ENCODE measurements around the gene ADISSP.

ADISSP gene

GRCh38 chr20:3755814-3756480 is 11.6 kb downstream of the ADISSP start:
- ChIA-PET CTCF (interaction anchor here (0.6 to 9.8 kb wide), 8 partner anchors 9 to 316 kb away, joined by 3 to 133 read pairs (median 10); partner anchors contain the start of genes ADISSP, AP5S1 and SPEF1), POLR2A (interaction anchor here (1.0 to 1.7 kb wide), 2 partner anchors 12 kb away, joined by 3 to 9 read pairs; partner anchors contain the start of gene ADISSP)
- Histone ChIP-seq H3K27ac (ENCODE audit: extremely low read depth, low read depth, low read length) (no peak overlapping the region), H3K36me3 (ENCODE audit: control insufficient read depth in 2 of 2, insufficient read depth in 1 of 2, low read length in 2 of 2) (peaks cover 0 to 61% of the 10 kb centered on the region in 2 experiments; a peak in 2 of 3 replicates), H3K9me3 (ENCODE audit: control insufficient read depth, insufficient read depth, low read depth, low read length) (no peaks in the 10 kb centered on the region), H3K4me3 (ENCODE audit: low read depth, low read length) (no peak overlapping the region), H3K4me1 (ENCODE audit: control insufficient read depth, insufficient read depth, low read length) (peaks cover 4% of the 10 kb centered on the region; the same call in 1 of the 2 replicates)
- TF ChIP-seq ZNF580 (tag by site-specific recombination; IDR thresholded peaks at IDR 0.05) (no peak), ZNF529 (tag by site-specific recombination; IDR thresholded peaks at IDR 0.05; ENCODE audit: insufficient replicate concordance) (no peak), ZNF155 (tag by site-specific recombination; IDR thresholded peaks at IDR 0.05) (no peak), SP3 (tag by site-specific recombination; IDR thresholded peaks at IDR 0.05) (no peak), ZEB2 (tag by site-specific recombination; IDR thresholded peaks at IDR 0.05) (no peak), HOXC10 (CRISPR knock-in tag; IDR thresholded peaks at IDR 0.05) (no peak), ZNF513 (tag by site-specific recombination; IDR thresholded peaks at IDR 0.05) (no peak), ZBTB1 (tag by site-specific recombination; IDR thresholded peaks at IDR 0.05) (no peak), ZNF629 (tag by site-specific recombination; IDR thresholded peaks at IDR 0.05) (no peak), MEIS1 (CRISPR knock-in tag; IDR thresholded peaks at IDR 0.05; ENCODE audit: borderline replicate concordance) (no peak), ZNF707 (tag by site-specific recombination; IDR thresholded peaks at IDR 0.05) (no peak), ZBTB49 (tag by site-specific recombination; IDR thresholded peaks at IDR 0.05; ENCODE audit: low read depth) (no peak), HIC1 (tag by site-specific recombination; IDR thresholded peaks at IDR 0.05) (no peak)

GRCh38 chr20:3755269-3755668 is 12.3 kb downstream of the ADISSP start:
- ChIA-PET CTCF (interaction anchor here (0.6 to 9.8 kb wide), 6 partner anchors 10 to 317 kb away, joined by 3 to 133 read pairs (median 10); partner anchors contain the start of genes ADISSP, AP5S1 and SPEF1), POLR2A (interaction anchor here (0.9 to 1.0 kb wide), 4 partner anchors 11 to 26 kb away, joined by 3 to 4 read pairs (median 3); partner anchors contain the start of genes ADISSP and SPEF1)
- TF ChIP-seq KLF8 (tag by site-specific recombination; IDR thresholded peaks at IDR 0.05) (no peak), ZNF114 (tag by site-specific recombination; IDR thresholded peaks at IDR 0.05) (no peak), ZXDB (tag by site-specific recombination; IDR thresholded peaks at IDR 0.05) (no peak), ZNF544 (tag by site-specific recombination; IDR thresholded peaks at IDR 0.05) (no peak), ZNF404 (tag by site-specific recombination; IDR thresholded peaks at IDR 0.05) (no peak), ZNF223 (tag by site-specific recombination; IDR thresholded peaks at IDR 0.05) (no peak), ZBTB7A (tag by site-specific recombination; IDR thresholded peaks at IDR 0.05; ENCODE audit: low read depth) (no peak), ZNF302 (tag by site-specific recombination; IDR thresholded peaks at IDR 0.05; ENCODE audit: low read depth) (no peak), ZBTB20 (tag by site-specific recombination; IDR thresholded peaks at IDR 0.05) (no peak), ZNF292 (tag by site-specific recombination; IDR thresholded peaks at IDR 0.05; ENCODE audit: borderline replicate concordance, low read depth) (no peak), ZNF23 (tag by site-specific recombination; IDR thresholded peaks at IDR 0.05; ENCODE audit: borderline replicate concordance) (no peak)
- peaks cover 0 to 62% of the 10 kb centered on the region in 2 experiments; a peak in 2 of 3 replicates for H3K36me3 ChIP-seq (ENCODE audit: control insufficient read depth in 2 of 2, insufficient read depth in 1 of 2, low read length in 2 of 2)
- H3K27ac ChIP-seq (ENCODE audit: extremely low read depth, low read depth, low read length): no peak overlapping the region
- H3K4me3 ChIP-seq (ENCODE audit: low read depth, low read length): no peak overlapping the region
- peaks cover 4% of the 10 kb centered on the region; the same call in 1 of the 2 replicates for H3K4me1 ChIP-seq (ENCODE audit: control insufficient read depth, insufficient read depth, low read length)
- no peaks in the 10 kb centered on the region for H3K9me3 ChIP-seq (ENCODE audit: control insufficient read depth, insufficient read depth, low read depth, low read length)
